ENCODE data around the gene MTRF1L. TPM values are rescaled to one million over a fixed set of nuclear protein-coding genes. Genes with fewer than 3 reads are reported as not detected.

MTRF1L gene
- total RNA-seq, 6 donors from 2014 or later: 14.7 to 21.7 (median 16.9) TPM

- Histone ChIP-seq H3K36me3 (no peaks in the 10 kb centered on the region), H3K27ac (no peak overlapping the region), H3K4me1 (peaks cover 0 to 7% (median 2%) of the 10 kb centered on the region in 4 donors), H3K27me3 (no peaks in the 10 kb centered on the region), H3K9me3 (no peaks in the 10 kb centered on the region), H3K4me3 (no peak overlapping the region)
- WGBS, 2 donors: 81 to 91% methylated on average over 3 of the region's 3 CpGs
- DNase-seq (no peak), ATAC-seq (ENCODE audit: low FRiP score in 2 of 2) (no peak)
- TF ChIP-seq POLR2AphosphoS5 (IDR thresholded peaks at IDR 0.05): no peak
- TF ChIP-seq CTCF (IDR thresholded peaks at IDR 0.05): no peak
- TF ChIP-seq EP300 (IDR thresholded peaks at IDR 0.05): no peak
- TF ChIP-seq POLR2A (IDR thresholded peaks at IDR 0.05): no peak
Measured at GRCh38 chr6:152946484-152946883, 56.0 kb downstream of the MTRF1L start.

- TF ChIP-seq CTCF (IDR thresholded peaks at IDR 0.05): no peak
- no peak for TF ChIP-seq POLR2A (IDR thresholded peaks at IDR 0.05)
- no peak for TF ChIP-seq POLR2AphosphoS5 (IDR thresholded peaks at IDR 0.05)
- Histone ChIP-seq H3K4me1 (peaks cover 0 to 5% (median 2%) of the 10 kb centered on the region in 4 donors), H3K9me3 (no peaks in the 10 kb centered on the region), H3K27me3 (no peaks in the 10 kb centered on the region), H3K27ac (no peak overlapping the region), H3K36me3 (no peaks in the 10 kb centered on the region), H3K4me3 (no peak overlapping the region)
- 84 to 93% methylated on average over 2 of the region's 2 CpGs for WGBS, 2 donors
- DNase-seq (no peak), ATAC-seq (ENCODE audit: low FRiP score in 2 of 2) (no peak)
Measured at GRCh38 chr6:152943260-152943897, 59.1 kb downstream of the MTRF1L start.

GRCh38 chr6:152942319-152942869 is 60.1 kb downstream of the MTRF1L start:
- no peak for TF ChIP-seq POLR2AphosphoS5 (IDR thresholded peaks at IDR 0.05)
- no peak for TF ChIP-seq EP300 (IDR thresholded peaks at IDR 0.05)
- ATAC-seq (ENCODE audit: low FRiP score in 2 of 2) (no peak), DNase-seq (no peak)
- Histone ChIP-seq H3K27me3 (no peaks in the 10 kb centered on the region), H3K9me3 (no peaks in the 10 kb centered on the region), H3K27ac (no peak overlapping the region), H3K4me3 (no peak overlapping the region), H3K36me3 (no peaks in the 10 kb centered on the region), H3K4me1 (no peaks in the 10 kb centered on the region)
- whole genome bisulfite sequencing, 2 donors: 72 to 82% methylated on average over 1 of the region's 1 CpG

GRCh38 chr6:152941746-152942145 is 60.8 kb downstream of the MTRF1L start:
- Histone ChIP-seq H3K27ac (no peak overlapping the region), H3K4me3 (no peak overlapping the region), H3K9me3 (no peaks in the 10 kb centered on the region), H3K27me3 (no peaks in the 10 kb centered on the region), H3K36me3 (no peaks in the 10 kb centered on the region), H3K4me1 (no peaks in the 10 kb centered on the region)
- DNase-seq (no peak), ATAC-seq (ENCODE audit: low FRiP score in 2 of 2) (no peak)
- TF ChIP-seq EP300 (IDR thresholded peaks at IDR 0.05) (no peak), CTCF (IDR thresholded peaks at IDR 0.05) (no peak), POLR2AphosphoS5 (IDR thresholded peaks at IDR 0.05) (no peak), POLR2A (IDR thresholded peaks at IDR 0.05) (no peak)

Small RNA genes within 50 kb of the gene (small RNA-seq; reads per million reads assigned to genes)
- 0 reads per million in 4 donors for gene AL080276.1

Other genes with a start within 250 kb of the MTRF1L start
- 1 to 10 TPM; 1.7 to 6.0 (median 4.8) TPM for gene FBXO5, start 19.7 kb downstream of the MTRF1L start, total RNA-seq
- gene RGS17, start 128.6 kb upstream of the MTRF1L start, total RNA-seq: under 1 TPM in 4 of 6 donors, not detected in 2; 0.15 to 0.49 (median 0.28) TPM